Neural progenitor cell (in vitro differentiated cells): ENCODE measurements around the gene NFASC.

Source experiments
- CTCF ChIP-seq: fragments of 200-600 bp; sonication (generic); IDR thresholded peaks from 2 replicates; pipeline ENCODE4 v1.5.1; 2017; ENCODE audit warnings: antibody characterized with exemption, mild to moderate bottlenecking
- EZH2 ChIP-seq: fragments of 200-600 bp; sonication (generic); IDR thresholded peaks from 2 replicates; pipeline ENCODE4 v1.6.1; 2017; ENCODE audit warnings: antibody characterized with exemption, mild to moderate bottlenecking, moderate library complexity

- TF ChIP-seq CTCF: no peak
- no peak for TF ChIP-seq EZH2
Observed at GRCh38 chr1:204874274-204874673, 3.6 kb downstream of the NFASC start.
